Neural crest cell (in vitro differentiated cells): ENCODE results near the gene CRB2. TPM values are rescaled to one million over a fixed set of nuclear protein-coding genes. Genes with fewer than 3 reads are reported as not detected.
A peak's percentile ranks its signal among the peaks of the same experiment; 100 is the strongest.

Experiments used
- DNase-seq: peaks from one replicate; pipeline ENCODE4 v3.0.0; 2021; ENCODE audit warnings: low read depth, mixed read lengths, low spot score
- H3K27ac Mint-ChIP-seq: one replicate; pipeline ENCODE4 v1.8.0; 2021; ENCODE audit warnings: mild to moderate bottlenecking, mixed read lengths; ENCODE audit not compliant: unreplicated experiment
- H3K27me3 Mint-ChIP-seq: 2 replicates; pipeline ENCODE4 v1.8.0; 2021; ENCODE audit warnings: low read depth, mild to moderate bottlenecking, mixed read lengths
- H3K36me3 Mint-ChIP-seq: 2 replicates; pipeline ENCODE4 v1.8.0; 2021; ENCODE audit warnings: low read depth, mild to moderate bottlenecking, mixed read lengths
- H3K4me1 Mint-ChIP-seq: 2 replicates; pipeline ENCODE4 v1.8.0; 2021; ENCODE audit warnings: mixed read lengths
- H3K4me3 Mint-ChIP-seq: one replicate; pipeline ENCODE4 v1.8.0; 2021; ENCODE audit warnings: mild to moderate bottlenecking, mixed read lengths
- H3K9me3 Mint-ChIP-seq: 2 replicates; pipeline ENCODE4 v1.8.0; 2021; ENCODE audit warnings: mixed read lengths
- total RNA-seq: library from RNA; stranded (reverse); gene quantifications from 2 replicates; pipeline ENCODE4 v1.2.1, GENCODE V29; 2021
- TF ChIP-seq, protein P1 (sequence below): fragments of 200-600 bp; sonication (generic); conservative IDR thresholded peaks from 2 replicates; pipeline ENCODE4 v1.5.0; 2021; ENCODE audit warnings: antibody characterized with exemption, mild to moderate bottlenecking

Gene CRB2
- total RNA-seq, 1 donor from 2014 or later: 80.5 TPM

DNA sequence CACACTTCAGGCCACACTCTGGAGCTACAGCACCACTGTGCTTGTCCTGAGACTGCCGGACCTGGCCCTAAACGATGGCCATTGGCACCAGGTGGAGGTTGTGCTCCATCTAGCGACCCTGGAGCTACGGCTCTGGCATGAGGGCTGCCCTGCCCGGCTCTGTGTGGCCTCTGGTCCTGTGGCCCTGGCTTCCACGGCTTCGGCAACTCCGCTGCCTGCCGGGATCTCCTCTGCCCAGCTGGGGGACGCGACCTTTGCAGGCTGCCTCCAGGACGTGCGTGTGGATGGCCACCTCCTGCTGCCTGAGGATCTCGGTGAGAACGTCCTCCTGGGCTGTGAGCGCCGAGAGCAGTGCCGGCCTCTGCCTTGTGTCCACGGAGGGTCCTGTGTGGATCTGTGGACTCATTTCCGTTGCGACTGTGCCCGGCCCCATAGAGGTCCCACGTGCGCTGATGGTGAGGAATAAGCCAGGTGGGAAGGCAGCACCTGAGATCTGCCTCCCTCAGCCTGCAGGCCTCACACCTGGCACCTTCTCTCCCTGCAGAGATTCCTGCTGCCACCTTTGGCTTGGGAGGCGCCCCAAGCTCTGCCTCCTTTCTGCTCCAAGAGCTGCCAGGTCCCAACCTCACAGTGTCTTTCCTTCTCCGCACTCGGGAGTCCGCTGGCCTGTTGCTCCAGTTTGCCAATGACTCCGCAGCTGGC is 14.7 kb downstream of the CRB2 start:
- H3K36me3 Mint-ChIP-seq: peaks cover 2% of the 10 kb centered on the region
- no peak overlapping the region for H3K27ac Mint-ChIP-seq
- no peak overlapping the region for H3K4me3 Mint-ChIP-seq
- no peaks in the 10 kb centered on the region for H3K9me3 Mint-ChIP-seq
- peaks cover 5% of the 10 kb centered on the region for H3K27me3 Mint-ChIP-seq
- TF ChIP-seq, protein P1, sequence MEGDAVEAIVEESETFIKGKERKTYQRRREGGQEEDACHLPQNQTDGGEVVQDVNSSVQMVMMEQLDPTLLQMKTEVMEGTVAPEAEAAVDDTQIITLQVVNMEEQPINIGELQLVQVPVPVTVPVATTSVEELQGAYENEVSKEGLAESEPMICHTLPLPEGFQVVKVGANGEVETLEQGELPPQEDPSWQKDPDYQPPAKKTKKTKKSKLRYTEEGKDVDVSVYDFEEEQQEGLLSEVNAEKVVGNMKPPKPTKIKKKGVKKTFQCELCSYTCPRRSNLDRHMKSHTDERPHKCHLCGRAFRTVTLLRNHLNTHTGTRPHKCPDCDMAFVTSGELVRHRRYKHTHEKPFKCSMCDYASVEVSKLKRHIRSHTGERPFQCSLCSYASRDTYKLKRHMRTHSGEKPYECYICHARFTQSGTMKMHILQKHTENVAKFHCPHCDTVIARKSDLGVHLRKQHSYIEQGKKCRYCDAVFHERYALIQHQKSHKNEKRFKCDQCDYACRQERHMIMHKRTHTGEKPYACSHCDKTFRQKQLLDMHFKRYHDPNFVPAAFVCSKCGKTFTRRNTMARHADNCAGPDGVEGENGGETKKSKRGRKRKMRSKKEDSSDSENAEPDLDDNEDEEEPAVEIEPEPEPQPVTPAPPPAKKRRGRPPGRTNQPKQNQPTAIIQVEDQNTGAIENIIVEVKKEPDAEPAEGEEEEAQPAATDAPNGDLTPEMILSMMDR: no peak
- peaks cover 25% of the 10 kb centered on the region for H3K4me1 Mint-ChIP-seq
- no peak for DNase-seq

- TF ChIP-seq, protein P1: no peak
- no peaks in the 10 kb centered on the region for H3K9me3 Mint-ChIP-seq
- H3K4me1 Mint-ChIP-seq: peaks cover 25% of the 10 kb centered on the region
- H3K4me3 Mint-ChIP-seq: no peak overlapping the region
- H3K27me3 Mint-ChIP-seq: peaks cover 5% of the 10 kb centered on the region
- no peak overlapping the region for H3K27ac Mint-ChIP-seq
- DNase-seq: no peak
- peaks cover 2% of the 10 kb centered on the region for H3K36me3 Mint-ChIP-seq
These were observed 15.2 kb downstream of the CRB2 start for GRCh38 chr9:123371228-123371584.

DNA sequence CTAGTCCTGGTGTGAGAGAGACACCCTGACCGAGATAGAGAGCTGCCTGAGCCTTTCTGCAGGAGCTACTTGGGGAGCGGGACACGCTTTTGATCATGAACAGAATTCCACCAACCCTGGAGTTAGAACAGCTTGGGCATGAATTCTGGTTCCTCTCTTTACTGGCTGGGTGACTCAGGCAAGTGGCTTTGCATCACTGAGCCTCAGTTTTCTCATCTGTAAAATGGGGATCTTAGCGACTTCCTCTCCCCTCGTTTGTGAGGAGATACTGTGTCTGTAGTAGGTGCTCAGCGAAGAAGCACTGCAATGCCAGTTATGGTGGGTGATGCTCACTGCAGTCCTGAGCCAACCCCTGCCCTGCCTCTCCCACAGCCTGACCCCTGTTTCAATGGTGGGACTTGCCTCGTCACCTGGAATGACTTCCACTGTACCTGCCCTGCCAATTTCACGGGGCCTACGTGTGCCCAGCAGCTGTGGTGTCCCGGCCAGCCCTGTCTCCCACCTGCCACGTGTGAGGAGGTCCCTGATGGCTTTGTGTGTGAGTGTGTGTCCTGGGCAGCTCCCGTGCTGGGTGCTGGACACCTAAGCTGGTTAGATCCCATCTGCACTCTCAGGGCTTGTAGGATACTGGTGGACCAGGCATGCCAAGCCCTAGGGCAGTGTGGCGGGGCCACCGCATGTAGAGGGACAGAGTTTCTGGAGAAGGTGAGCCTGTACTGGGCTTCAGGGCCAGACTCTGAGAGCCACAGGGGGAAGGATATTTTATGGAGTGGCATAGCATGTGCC is 16.0 kb downstream of the CRB2 start:
- TF ChIP-seq, protein P1: no peak
- no peak for DNase-seq
- Mint-ChIP-seq H3K36me3 (peaks cover 2% of the 10 kb centered on the region), H3K4me1 (peaks cover 31% of the 10 kb centered on the region), H3K27ac (no peak overlapping the region), H3K4me3 (peak overlapping the region; percentile 70), H3K27me3 (peaks cover 5% of the 10 kb centered on the region), H3K9me3 (no peaks in the 10 kb centered on the region)

DNA sequence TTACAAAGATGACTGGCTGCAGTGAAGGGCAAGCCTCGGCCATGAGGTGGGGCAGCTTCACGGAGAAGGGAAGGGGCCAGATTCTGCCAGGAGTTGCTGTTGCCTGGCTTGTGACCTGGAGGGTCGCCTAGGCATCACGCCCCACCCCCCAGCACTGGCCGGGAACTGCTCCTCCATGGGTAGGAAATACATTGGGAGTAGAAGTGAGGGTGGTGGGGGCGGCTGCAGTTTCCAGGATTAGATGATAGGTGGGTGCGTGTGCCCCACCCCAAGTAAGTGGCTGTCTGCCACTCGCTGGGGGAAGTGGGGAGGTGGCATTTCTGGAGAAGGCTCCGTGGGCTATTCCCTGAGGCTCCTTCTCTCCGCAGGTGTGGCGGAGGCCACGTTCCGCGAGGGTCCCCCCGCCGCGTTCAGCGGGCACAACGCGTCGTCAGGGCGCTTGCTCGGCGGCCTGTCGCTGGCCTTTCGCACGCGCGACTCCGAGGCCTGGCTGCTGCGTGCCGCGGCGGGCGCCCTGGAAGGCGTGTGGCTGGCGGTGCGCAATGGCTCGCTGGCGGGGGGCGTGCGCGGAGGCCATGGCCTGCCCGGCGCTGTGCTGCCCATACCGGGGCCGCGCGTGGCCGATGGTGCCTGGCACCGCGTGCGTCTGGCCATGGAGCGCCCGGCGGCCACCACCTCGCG is 16.9 kb downstream of the CRB2 start:
- no peaks in the 10 kb centered on the region for H3K36me3 Mint-ChIP-seq
- H3K4me1 Mint-ChIP-seq: peaks cover 39% of the 10 kb centered on the region
- no peaks in the 10 kb centered on the region for H3K9me3 Mint-ChIP-seq
- DNase-seq: no peak
- TF ChIP-seq, protein P1: no peak
- H3K4me3 Mint-ChIP-seq: peak overlapping the region; percentile 70
- peak overlapping the region; percentile 35 for H3K27ac Mint-ChIP-seq
- peaks cover 5% of the 10 kb centered on the region for H3K27me3 Mint-ChIP-seq

- H3K4me3 Mint-ChIP-seq: no peak overlapping the region
- peaks cover 5% of the 10 kb centered on the region for H3K27me3 Mint-ChIP-seq
- no peak overlapping the region for H3K27ac Mint-ChIP-seq
These were observed 17.5 kb downstream of the CRB2 start for GRCh38 chr9:123373447-123373923.

More at GRCh38 chr9:123373447-123373923, 17.5 kb downstream of the CRB2 start:
- Mint-ChIP-seq H3K36me3 (no peaks in the 10 kb centered on the region), H3K4me1 (peaks cover 45% of the 10 kb centered on the region), H3K9me3 (no peaks in the 10 kb centered on the region)
- no peak for DNase-seq
- TF ChIP-seq, protein P1: no peak
